ENCODE data around the gene DCAF8. TPM values are rescaled to one million over a fixed set of nuclear protein-coding genes. Genes with fewer than 3 reads are reported as not detected.

Gene DCAF8
- total RNA-seq, 1 experiment from 2014 or later, result 71.9 TPM

- no peak for DNase-seq
- Histone ChIP-seq H3K9me3 (no peaks in the 10 kb centered on the region), H3K4me3 (no peak overlapping the region), H3K27me3 (no peaks in the 10 kb centered on the region), H3K36me3 (peaks cover 53% of the 10 kb centered on the region)
These were observed 15.6 kb upstream of the DCAF8 start for GRCh38 chr1:160277987-160278386.

- no peaks in the 10 kb centered on the region for H3K9me3 ChIP-seq
These were observed 15.0 kb upstream of the DCAF8 start for GRCh38 chr1:160277330-160277729.

DNA sequence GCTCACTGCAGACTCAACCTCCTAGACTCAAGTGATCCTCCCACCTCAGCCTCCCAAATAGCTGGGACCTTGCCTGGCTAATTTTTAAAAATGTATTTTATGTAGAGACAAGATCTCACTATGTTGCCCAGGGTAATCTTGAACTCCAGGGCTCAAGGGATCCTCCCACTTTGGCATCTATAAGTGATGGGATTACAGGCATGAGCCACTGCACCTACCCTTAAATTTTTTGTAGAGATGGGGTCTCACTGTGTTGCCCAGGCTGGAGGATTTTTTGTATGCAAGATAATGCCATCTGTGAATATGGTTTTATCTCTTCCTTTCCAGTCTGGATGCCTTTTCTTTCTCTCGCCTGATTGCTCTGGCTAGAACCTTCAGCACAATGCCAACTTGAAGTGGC lies 8.7 kb upstream of the DCAF8 start:
- H3K9me3 ChIP-seq, result no peaks in the 10 kb centered on the region; the same call in 1 of the 2 replicates
- DNase-seq, result no peak
- no peak overlapping the region for H3K4me3 ChIP-seq
- peaks cover 3% of the 10 kb centered on the region; the same call in 1 of the 2 replicates for H3K27me3 ChIP-seq
- no peaks in the 10 kb centered on the region for H3K36me3 ChIP-seq

More at GRCh38 chr1:160277330-160277729, 15.0 kb upstream of the DCAF8 start:
- no peak for DNase-seq
- peaks cover 48% of the 10 kb centered on the region for H3K36me3 ChIP-seq
- no peaks in the 10 kb centered on the region for H3K27me3 ChIP-seq
- no peak overlapping the region for H3K4me3 ChIP-seq

- H3K4me3 ChIP-seq, result no peak overlapping the region
- H3K36me3 ChIP-seq, result no peaks in the 10 kb centered on the region
- no peak for DNase-seq
- peaks cover 3% of the 10 kb centered on the region; the same call in 1 of the 2 replicates for H3K27me3 ChIP-seq
- H3K9me3 ChIP-seq, result no peaks in the 10 kb centered on the region; the same call in 1 of the 2 replicates
These were observed 5.1 kb upstream of the DCAF8 start for GRCh38 chr1:160267284-160267991.

DNA sequence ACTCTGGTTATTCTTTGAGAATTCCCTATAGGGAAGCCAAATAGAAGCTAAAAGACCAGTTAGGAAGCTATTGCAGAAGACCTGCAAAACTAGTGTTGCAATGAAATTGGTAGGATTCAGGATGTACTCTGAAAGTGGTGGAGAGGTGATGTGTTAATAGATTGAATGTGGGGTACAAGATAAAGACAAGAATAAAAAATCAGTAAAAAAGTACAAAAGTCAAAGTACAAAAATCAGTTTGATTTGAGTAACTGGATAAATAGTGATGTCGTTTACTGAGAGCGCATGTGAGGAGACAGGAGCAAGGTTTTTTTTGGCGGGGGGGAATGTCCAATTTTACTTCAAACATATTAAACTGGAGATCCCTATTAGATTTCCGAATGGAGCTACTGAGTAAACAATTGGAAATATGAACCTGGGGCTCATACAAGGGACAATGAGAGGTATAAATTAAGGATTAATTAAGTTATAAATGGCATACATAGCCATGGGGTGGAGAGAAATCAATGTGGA lies 2.5 kb upstream of the DCAF8 start:
- H3K4me3 ChIP-seq, result no peak overlapping the region
- no peak for DNase-seq
- H3K9me3 ChIP-seq, result no peaks in the 10 kb centered on the region; the same call in 1 of the 2 replicates
- no peaks in the 10 kb centered on the region; the same call in 1 of the 2 replicates for H3K36me3 ChIP-seq
- H3K27me3 ChIP-seq, result peaks cover 3% of the 10 kb centered on the region; the same call in 1 of the 2 replicates

GRCh38 chr1:160261556-160261892 lies 825 bp downstream of the DCAF8 start:
- Histone ChIP-seq H3K4me3 (peak overlapping the region; percentile 82), H3K9me3 (no peaks in the 10 kb centered on the region), H3K36me3 (peaks cover 18% of the 10 kb centered on the region), H3K27me3 (no peaks in the 10 kb centered on the region)
- DNase-seq, result peak; percentile 59

- DNase-seq, result peak; percentile 19
- no peaks in the 10 kb centered on the region for H3K27me3 ChIP-seq
- peak overlapping the region; percentile 82 for H3K4me3 ChIP-seq
- peaks cover 18% of the 10 kb centered on the region for H3K36me3 ChIP-seq
- H3K9me3 ChIP-seq, result no peaks in the 10 kb centered on the region
These were observed 1.7 kb downstream of the DCAF8 start for GRCh38 chr1:160260406-160261382.

GRCh38 chr1:160258177-160258798 lies 4.1 kb downstream of the DCAF8 start:
- Histone ChIP-seq H3K27me3 (no peaks in the 10 kb centered on the region), H3K36me3 (peaks cover 32% of the 10 kb centered on the region), H3K4me3 (no peak overlapping the region), H3K9me3 (no peaks in the 10 kb centered on the region)
- no peak for DNase-seq

DNA sequence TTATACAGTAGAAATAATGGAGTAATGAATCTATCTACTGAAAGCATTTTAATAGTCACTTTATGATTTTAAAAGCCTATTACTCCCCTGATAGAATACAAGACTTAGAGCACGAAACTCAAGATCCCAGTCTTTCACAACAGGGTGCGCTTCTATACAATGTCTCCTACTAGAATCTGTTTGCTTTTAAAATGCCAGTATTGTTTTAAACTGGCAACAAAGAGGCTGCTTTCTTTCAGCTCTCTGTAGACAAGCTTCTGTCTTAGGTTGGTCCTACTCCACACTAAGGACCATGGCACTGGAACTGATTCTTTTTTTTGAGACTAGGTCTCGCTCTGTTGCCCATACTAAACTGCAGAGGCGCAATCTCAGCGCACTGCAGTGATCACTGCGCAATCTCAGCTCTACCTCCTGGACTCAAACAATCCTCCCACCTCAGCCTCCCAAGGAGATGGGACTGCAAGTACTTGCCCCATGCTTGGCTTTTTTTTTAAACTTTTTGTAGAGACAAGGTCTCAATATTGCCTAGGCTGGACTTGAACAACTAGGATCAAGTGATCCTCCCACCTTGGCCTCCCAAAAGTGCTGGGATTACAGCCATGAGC lies 4.8 kb downstream of the DCAF8 start:
- peaks cover 32% of the 10 kb centered on the region for H3K36me3 ChIP-seq
- no peaks in the 10 kb centered on the region for H3K27me3 ChIP-seq
- DNase-seq, result no peak
- no peaks in the 10 kb centered on the region for H3K9me3 ChIP-seq
- no peak overlapping the region for H3K4me3 ChIP-seq

DNA sequence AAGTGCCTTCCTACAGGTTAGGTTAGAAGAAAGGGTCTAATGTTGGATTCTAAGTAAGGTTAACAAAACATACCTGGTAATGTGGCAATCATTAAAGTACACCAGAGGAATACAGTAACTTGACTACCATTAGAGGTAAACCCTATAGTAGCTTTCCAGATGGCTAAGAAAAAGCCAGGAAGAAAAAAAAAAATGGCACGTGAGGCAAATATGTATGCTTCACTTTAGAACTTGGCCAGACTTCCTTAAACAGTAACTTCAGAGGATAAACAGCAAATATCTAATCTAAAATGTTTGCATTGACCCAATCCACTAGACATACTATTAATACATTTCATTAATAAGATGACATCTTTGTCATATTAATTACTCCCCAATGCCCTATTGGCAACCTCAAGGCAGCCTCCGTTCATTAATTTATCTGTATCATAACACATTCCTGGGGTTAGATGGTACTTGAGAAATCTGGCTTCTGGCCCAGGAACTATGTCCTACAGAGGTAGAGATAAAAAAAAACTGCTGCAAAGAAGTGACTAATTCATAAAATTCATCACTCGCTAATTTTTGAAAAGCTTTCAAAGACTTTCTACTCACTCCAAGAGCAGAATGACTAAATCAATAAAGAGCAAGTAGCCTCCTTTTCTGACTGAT lies 5.8 kb downstream of the DCAF8 start:
- H3K36me3 ChIP-seq, result peaks cover 32% of the 10 kb centered on the region
- H3K27me3 ChIP-seq, result no peaks in the 10 kb centered on the region
- H3K4me3 ChIP-seq, result no peak overlapping the region
- H3K9me3 ChIP-seq, result no peaks in the 10 kb centered on the region
- DNase-seq, result peak; percentile 44

DNA sequence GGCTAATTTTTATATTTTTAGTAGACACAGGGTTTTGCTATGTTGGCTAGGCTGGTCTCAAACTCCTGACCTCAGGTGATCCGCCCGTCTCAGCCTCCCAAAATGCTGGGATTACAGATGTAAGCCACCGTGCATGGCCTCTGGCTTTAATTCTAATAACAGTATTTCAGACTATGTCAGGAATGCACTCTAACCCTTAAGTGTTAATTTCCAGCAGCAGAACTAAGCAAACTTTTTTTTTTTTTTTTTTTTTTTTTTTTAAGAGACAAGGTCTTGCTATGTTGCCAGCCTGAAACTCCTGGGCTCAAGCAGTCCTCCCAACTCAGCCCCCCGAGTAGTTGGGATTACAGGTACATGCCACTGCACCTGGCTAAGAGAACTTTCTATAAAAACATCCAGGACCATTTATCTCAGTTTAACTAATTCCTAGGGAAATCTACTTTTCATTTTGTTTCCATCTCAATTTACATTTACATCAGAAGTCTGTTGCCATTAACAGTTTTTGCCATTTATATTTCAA lies 6.5 kb downstream of the DCAF8 start:
- Histone ChIP-seq H3K36me3 (peaks cover 32% of the 10 kb centered on the region), H3K4me3 (no peak overlapping the region), H3K27me3 (no peaks in the 10 kb centered on the region), H3K9me3 (no peaks in the 10 kb centered on the region)
- no peak for DNase-seq

DNA sequence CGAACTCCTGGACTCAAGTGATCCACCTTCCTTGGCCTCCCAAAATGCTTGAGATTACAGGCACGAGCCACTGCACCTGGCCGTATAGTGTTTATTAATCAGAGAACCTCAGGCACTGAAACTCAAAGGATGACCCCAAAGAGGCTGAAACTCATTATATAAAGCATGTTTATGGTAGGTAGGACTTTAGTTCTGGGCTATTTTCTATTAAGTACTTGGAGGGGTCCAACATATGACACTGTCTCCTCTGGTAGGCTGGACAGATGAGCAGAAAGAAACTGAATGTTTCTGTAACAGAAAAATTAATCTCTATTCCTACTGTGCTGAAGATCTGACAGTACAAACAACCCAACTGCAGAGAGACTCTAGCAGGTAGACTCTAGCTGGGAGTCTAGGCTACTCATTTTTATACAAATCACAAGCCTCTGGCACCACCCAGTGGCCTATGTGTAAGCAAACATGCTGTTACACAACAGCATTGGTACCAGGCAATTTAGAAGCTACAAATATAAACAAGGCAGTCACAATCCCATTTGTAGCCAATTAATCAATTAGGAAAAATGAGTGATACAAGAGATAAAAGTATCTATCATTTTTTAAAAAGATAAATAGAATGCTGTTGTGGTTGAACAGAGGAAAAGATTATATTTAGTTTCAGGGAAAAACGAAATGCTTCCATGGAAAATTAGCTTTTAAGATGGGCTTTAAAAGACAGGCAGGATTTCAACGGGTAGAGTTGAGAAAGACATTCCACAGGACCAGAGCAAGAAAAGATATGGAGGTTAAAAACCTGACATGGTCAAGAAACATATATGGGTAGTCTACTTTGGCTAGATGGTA lies 10.4 kb downstream of the DCAF8 start:
- Histone ChIP-seq H3K4me3 (no peak overlapping the region), H3K9me3 (no peaks in the 10 kb centered on the region), H3K36me3 (peaks cover 16% of the 10 kb centered on the region), H3K27me3 (no peaks in the 10 kb centered on the region)
- DNase-seq, result peak; percentile 46

DNA sequence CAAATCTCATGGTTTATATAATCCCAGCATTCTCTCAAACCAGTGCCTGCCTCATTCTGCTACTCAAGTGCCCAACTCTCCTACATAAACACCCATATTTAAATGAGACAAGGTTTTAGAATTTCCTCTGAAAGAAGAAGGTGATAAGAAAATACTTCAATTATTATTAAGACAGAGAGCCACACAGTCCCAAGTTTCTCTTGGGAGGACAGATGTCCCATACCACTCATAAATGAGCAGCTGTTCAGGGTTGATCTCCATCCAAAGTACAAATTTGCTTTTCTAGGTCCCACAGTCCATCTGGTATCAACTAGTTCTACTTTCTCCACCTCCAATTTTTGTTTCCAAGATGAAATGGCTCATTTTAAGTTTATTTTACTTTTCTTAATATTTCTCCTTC lies 11.3 kb downstream of the DCAF8 start:
- DNase-seq, result no peak

DNA sequence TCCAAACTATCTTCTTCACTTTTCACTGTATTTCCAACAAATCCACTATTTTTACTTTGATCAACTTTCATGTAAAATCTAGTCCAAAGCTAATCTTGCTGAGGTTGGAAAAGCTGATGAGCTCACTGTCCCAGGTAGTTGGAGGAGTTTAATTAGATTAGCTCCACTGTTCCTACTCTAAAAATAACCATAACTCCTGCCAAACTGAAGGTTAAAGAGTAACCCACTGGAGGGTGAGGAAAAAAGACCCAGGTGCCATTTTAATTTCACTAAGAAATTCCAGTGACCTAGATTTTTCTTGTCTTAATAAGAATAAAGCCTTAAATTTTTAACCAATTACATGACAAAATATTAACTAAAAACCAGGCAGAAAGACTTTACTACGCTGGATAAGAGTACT lies 15.3 kb downstream of the DCAF8 start:
- no peaks in the 10 kb centered on the region for H3K9me3 ChIP-seq
- no peaks in the 10 kb centered on the region for H3K27me3 ChIP-seq
- H3K4me3 ChIP-seq, result no peak overlapping the region
- DNase-seq, result no peak
- H3K36me3 ChIP-seq, result peaks cover 18% of the 10 kb centered on the region

More for the DNA sequence above, 11.3 kb downstream of the DCAF8 start:
- Histone ChIP-seq H3K27me3 (no peaks in the 10 kb centered on the region), H3K9me3 (no peaks in the 10 kb centered on the region), H3K4me3 (no peak overlapping the region), H3K36me3 (peaks cover 16% of the 10 kb centered on the region)

GRCh38 chr1:160245434-160245833 lies 16.9 kb downstream of the DCAF8 start:
- no peaks in the 10 kb centered on the region for H3K27me3 ChIP-seq

More at GRCh38 chr1:160245434-160245833, 16.9 kb downstream of the DCAF8 start:
- no peak for DNase-seq
- no peaks in the 10 kb centered on the region for H3K9me3 ChIP-seq
- peaks cover 31% of the 10 kb centered on the region for H3K36me3 ChIP-seq
- H3K4me3 ChIP-seq, result no peak overlapping the region

All from MG63 (cell line).